HG03565 (cell line): ENCODE results near the gene DOCK3.
"Not testable (repeated sequence)": the region's sequence is repeated elsewhere in the genome, so short reads cannot be mapped to it uniquely, and the experiment has no call there.

Experiments used
- ATAC-seq: cut with Tn5 transposase; IDR thresholded peaks from one replicate; pipeline ENCODE4 v1.9.1; 2021; ENCODE audit warnings: mild to moderate bottlenecking, moderate library complexity; ENCODE audit not compliant: unreplicated experiment

Gene DOCK3

DNA sequence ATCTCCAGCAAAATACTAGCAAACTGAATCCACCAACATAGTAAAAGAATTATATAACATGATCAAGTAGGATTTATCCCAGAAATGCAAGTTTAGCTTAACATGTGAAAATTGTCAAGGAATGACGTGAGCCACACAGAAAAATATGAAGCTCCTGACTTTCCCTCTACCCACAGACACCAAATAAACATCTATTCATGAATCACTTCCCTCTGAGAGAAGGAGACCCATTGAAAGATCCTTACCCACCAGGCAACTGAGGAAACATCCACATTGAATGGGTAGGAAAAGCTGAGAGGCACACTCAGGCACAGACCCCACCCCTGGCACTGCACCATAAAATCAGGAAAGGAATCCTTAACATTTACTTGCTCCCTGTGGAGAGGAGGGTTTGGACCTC, 608.2 kb downstream of the DOCK3 start:
- ATAC-seq, result no peak

DNA sequence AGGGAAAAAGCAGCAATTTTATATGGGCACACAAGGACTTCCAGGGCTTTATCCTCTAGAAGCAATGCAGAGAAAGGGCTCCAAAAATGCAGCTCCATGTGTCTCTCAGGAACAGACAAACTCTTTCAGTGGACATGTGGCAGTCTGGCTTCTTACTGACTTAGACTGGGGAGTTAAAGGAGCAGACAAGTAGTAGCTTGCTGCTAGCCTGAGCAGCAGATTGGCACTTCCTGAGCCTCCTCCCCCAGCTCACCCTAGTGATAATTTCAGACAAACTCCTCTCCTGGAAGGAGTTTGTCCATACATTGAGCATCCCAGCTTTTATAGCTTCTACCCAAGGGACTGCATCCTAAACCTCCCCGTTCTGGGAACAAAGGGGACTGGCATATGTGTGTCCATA, 608.7 kb downstream of the DOCK3 start:
- no peak for ATAC-seq

DNA sequence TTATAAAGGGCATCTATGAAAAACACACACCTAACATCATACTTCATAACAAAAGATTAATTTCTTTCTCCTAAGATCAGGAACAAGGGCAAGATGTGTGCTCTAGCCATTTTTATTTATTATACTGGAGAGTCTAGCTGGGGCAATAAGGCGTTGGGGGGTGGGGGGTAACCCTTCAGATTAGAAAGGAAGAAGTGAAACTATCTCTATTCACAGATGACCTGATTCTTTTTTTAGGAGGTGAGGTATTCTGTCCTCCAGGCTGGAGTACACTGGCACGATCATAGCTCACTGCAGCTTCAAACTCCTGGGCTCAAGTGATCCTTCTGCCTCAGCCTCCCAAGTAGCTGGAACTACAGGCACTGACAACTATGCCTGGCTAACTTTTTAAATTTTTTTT, 620.9 kb downstream of the DOCK3 start:
- peak; percentile 93 for ATAC-seq

DNA sequence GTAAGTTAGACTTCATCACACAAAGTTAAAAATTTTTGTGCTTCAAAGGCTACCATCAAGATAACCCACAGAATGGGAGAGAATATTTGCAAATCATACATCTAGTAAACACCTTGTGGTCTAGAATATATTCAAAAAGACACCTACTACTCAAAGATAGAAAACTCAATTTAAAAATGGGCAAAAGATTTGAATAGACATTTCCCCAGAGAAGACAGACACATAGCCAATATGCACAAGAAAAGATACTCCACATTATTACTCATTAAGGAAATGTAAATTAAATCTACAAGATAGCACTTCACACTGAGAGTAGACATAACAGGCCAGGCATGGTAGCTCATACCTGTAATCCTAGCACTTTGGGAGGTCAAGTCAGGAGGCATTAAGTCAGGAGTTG, 622.6 kb downstream of the DOCK3 start:
- no peak for ATAC-seq

DNA sequence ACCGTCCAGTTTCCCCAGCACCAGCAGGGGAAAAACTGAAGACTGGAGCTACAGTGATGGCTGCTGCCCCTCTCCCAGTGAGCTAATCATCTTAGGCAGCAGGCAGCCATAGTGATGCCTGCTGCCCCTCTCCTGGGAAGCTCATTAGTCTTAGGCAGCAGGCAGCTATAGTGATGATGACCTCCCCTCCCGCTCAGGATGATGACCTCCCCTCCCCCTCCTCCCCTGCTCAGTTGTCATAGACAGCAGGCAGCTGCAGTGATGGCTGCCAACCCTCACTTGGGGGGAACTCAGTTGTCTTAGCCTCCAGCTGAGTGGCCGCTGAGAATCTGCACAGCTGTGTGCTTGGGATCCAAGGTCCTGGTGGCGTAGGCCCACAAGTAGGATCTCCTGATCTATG, 629.5 kb downstream of the DOCK3 start:
- ATAC-seq, result no peak

DNA sequence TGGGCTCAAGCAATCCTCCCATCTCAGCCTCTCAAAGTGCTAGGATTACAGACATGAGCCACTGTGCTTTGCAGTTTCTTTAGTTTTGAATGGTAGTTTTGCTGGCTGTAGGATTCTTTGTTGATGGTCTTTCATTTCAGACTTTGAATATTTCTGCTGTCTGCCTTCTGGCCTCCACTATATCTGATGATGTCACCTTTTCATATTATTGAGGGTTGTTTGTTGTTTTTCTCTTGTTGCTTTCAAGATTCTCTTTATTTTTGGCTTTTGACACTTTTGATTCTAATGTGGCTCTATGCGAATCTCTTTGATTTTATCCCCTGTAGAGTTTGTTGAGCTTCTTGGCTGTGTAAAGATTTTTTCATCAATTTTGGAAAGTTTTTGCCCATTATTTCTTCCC, 631.4 kb downstream of the DOCK3 start:
- ATAC-seq, result no peak

DNA sequence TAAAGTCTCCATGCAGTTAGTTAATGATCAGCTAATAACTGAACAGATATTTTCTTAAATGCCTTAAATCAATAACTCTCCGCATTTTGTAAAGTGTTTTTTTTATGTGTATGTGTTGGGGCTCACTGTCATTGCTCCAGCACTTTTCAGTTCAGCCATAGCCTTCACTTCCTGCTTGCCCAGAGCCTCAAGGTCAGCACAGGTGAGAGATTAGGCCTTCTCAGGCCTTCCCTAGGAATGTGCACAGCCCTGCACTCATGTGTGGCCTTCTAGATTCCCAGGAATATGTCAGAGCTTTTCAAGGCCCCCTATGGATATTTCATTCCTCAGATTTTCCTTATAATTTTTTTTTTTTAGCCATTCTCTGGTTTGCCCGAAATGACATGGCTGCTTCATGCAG, 632.7 kb downstream of the DOCK3 start:
- ATAC-seq, result no peak

DNA sequence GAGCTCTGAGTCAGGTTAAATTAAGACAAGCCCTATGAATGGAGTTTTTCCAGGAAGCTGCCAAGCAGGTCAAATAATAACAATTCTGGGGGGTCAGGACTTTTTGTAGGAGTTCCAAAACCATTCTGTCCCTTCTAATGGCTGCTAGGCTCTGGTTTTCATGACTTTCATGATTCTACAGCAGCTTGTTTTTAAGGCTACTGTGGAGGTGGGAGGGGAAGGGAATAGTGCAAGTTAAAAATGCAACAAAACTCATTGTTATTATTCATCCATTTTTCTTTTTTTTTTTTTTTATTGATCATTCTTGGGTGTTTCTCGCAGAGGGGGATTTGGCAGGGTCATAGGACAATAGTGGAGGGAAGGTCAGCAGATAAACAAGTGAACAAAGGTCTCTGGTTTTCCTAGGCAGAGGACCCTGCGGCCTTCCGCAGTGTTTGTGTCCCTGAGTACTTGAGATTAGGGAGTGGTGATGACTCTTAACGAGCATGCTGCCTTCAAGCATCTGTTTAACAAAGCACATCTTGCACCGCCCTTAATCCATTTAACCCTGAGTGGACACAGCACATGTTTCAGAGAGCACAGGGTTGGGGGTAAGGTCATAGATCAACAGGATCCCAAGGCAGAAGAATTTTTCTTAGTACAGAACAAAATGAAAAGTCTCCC, 633.3 kb downstream of the DOCK3 start:
- not testable (repeated sequence) for ATAC-seq

DNA sequence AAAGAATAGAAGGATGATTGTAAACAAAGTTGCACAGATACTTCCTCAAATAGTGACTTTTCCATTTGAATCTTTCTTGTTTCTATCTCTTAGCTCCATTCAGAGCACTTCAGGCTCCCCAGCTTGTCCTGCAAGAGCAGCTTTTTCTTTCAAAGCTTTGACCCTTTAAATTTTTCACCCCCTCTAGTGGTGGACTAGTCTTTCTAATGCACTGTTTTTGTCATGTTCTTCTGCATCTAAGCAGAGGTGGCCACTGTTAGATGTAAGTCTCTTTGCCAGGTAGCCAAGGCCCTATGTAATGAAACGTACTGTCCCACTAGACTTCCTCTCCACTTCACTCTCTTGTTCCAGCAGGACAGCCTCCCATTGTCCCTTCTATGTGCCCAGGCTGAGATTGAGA, 636.3 kb downstream of the DOCK3 start:
- ATAC-seq, result no peak

DNA sequence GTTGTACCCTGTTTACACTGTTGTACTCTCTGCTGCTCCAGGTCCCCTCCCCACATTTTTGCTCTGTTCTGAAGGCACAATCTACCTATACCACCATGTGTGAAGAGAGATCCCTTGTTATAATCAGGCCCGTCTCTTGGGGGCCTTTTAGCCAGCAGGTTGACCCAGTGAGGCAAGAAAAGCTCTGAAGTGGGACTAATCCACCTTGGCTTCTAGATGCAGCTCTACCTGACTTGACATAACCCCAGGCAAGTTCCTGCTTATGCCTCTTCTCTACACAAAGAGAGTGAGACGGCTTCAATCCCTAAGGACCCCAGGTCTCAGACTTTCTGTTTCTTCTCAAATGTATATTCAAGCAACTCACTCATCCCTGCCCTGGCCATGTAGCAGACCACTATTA, 653.5 kb downstream of the DOCK3 start:
- ATAC-seq, result no peak

DNA sequence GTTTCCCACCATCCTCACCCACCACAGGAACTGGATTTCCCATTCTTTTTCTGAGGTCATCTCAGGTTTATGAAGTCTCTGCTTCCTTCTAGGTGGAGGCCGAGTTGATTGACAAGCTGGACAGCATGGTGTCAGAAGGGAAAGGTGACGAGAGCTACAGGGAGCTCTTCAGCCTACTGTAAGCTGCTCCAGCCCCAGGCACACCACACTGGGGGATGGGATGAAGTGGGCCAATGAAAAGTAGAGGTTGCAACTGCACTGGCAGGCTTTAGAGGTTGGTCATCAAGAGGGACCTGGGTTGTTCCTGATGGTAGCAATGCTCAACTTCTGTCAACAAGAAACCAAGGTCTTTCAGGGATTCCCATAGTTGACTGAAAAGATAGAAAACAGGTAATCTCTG, 655.3 kb downstream of the DOCK3 start:
- no peak for ATAC-seq

DNA sequence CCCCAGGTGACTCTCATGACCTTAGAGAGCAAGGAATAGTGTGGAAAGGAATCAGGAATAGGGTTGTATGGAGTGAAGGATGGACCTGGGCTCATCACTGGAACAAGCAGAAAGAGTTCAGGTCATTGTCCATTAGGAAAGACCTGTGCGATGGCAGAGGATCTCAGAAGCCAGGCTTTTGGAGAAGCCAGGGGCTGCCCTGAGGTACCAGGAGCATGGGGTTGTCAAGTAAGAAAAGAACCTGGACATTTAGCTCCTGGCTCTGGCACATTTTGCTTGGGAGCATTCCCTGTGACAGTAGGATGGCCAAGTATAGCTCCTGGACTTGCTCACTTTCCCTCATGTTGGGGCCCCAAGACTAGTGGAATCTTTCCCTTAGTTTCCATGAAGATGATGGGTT, 657.4 kb downstream of the DOCK3 start:
- ATAC-seq, result no peak

DNA sequence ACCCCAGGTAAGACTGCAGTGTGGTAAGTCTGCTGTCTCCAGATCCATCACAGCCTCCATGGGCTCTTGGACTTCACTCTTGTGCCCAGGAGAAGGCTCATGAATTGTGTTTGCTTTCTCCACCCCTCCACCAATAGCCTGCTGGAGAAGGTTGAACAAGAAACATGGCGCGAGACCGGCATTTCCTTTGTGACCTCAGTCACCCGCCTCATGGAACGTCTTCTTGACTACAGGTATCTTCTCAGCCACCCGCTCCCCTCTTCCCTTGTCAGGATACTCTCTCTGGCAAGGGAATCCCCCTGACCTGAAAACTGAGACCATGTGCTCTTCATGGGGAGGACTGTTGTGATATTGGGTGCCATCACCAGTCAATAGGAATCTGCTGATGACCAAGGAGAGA, 658.3 kb downstream of the DOCK3 start:
- ATAC-seq, result no peak

DNA sequence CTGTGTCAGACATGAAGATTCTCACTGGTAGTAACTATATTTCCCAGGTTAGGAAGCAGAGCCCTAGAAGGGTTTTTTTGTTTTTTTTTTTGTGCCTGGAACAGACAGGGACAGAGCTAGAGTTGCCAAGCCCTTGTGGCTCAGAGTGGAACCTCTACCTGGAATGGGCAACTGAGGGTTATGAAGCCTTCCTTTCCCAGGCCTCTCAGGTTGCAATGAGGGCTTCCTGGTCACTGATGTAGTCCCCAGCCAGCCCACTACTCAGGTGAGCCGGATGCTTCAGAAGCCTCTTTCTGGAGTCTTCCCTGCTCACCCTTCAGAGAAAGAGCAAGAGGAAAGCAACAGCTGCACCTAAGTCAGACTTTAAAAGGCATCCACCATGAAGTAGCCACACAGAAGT, 661.5 kb downstream of the DOCK3 start:
- no peak for ATAC-seq

DNA sequence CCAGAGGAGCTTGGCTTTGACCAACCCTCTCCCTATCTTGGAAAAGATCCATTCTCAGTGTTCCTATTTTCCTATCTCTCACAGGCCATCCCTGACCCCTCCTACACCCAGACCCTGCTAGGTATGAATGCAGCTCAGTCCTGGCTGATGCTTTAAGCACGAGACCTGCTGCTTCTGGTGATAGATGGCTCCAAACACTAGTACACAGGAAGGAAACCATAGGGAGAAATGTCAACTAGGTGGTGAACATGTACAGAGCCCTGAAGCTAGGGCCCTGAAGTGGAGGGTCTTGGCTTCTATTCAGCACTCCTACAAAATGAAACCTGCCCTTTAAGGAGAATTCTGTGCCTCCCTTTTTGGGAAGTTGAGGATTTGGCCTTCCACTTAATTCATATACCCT, 662.9 kb downstream of the DOCK3 start:
- no peak for ATAC-seq

DNA sequence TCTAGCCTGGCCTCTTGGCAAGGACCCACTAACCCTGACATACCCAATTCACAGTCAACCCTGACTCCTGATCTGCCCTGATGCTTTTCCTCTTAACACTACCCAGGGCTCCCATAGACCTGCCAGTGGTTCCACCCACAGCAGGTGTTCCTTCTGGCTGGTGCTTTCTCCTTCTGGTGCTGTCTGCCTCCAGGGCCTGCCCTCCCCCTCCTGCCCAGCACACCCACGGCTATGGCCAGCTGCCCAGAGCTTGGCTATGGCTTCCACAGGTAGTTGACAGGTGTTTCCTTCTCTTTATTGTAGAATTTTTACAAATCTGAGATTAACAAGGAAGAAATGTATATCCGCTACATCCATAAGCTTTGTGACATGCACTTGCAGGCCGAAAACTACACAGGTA, 663.9 kb downstream of the DOCK3 start:
- ATAC-seq, result no peak

DNA sequence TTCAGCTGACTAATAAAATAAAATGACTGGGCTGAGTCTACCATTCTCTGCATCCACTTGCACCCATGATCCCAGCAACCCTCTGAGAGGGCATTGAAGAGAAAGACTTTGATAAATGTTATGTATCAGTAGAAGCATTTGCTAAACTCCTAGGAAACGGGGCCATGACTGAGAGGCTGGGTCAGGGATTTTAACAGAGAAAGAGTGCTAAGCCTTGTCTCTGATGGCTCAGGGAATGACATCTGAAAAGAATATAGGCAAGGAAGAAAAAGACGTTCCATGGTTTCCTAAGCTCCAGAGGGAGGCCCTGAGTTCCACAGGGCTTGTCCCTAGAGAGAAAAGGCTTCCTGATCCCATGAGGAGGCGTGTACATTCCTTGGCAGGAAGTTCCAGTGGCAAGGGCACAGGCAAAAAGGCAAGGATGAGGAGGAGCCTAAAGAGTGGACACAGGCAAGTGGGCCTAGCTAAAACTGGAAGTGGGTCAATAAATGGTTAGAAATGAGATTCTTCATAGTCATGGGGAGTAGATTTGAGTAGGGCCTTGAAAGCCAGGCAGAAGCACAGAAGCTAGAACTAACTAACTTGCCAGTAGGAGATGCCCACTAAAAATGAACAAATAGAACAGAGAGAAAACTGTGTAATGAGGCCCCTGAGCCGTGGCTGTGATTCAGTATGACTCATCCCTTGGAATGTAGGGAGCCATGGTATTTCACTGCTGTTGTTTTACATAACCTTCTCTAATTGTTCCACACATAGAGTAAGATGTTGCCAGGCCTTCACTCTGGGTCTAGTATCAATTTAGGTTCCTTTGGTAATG, 665.5 kb downstream of the DOCK3 start:
- no peak for ATAC-seq

DNA sequence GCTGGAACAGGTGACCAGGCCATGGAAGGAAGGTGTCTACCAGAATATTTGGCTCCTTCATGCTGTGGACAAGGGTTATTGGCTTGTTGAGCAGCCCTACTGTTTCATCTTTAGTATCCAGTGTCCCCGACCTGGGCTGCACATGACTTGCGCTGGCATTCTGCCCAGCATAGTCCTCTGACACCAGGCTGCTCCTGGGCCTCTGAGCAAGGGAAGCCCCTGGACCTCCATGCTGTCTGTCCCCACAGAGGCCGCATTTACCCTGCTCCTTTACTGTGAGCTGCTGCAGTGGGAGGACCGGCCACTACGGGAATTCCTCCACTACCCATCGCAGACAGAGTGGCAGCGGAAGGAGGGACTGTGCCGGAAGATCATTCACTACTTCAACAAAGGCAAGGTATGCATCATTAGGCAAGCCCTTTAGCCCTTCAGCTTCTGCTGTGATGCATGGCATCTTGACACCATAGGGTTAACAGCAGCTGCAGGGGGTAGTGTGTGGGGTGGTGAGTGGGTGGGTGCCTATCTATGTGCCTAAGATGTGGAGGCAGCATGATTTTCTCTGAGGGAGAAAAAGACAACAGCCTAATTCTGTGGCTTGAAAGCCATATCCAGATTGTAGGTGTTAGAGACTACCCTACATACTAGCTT, 666.4 kb downstream of the DOCK3 start:
- ATAC-seq, result no peak

DNA sequence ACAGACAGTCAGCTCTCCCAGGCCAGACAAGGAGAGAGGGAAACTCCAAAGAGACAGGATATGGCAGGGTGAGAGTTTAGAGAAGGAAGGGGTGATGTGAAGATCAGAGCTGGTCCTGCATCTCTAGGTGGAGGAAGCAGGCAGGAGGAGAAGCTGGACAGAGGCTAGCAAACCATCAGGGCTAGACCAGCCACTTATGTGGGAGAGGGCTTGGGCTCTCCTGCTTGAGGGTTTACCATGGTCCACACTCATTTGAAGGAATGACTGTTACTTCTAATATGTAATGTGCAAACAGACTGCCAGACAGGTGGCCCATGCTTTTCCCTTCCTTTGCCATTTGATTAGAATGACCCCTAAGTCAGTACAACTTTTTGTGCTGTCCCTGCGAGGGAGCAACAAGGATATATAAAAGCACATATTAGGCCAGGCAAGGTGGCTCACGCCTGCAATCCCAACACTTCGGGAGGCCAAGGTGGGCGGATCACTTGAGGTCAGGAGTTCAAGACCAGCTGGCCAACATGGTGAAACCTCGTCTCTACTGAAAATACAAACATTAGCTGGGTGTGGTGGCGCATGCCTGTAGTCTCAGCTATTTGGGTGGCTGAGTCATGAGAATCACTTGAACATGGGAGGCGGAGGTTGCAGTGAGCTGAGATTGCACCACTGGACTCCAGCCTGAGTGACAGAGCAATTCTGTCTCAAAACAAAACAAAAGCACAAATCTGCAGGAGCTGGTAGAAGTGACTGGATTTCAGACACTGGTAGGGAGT, 669.4 kb downstream of the DOCK3 start:
- ATAC-seq, result no peak

DNA sequence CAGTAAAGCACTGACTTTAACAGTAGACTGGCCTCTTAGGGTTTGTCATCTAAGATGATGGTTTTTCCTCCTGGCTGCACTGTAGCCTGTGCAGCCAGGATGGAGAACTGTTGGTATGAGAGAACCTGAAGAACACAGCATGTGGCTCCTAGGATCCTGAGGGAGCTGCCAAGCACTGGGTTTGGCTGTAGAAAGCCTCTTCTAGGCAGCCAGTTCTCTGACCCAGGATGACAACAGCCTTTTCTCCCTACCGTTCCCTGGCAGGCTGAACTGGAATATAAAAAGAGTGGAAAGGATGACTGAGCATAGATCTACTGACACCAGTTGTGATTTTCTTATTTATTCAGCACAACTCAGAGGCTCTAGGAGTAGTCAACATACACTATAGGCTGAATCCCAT, 676.0 kb downstream of the DOCK3 start:
- ATAC-seq, result no peak

DNA sequence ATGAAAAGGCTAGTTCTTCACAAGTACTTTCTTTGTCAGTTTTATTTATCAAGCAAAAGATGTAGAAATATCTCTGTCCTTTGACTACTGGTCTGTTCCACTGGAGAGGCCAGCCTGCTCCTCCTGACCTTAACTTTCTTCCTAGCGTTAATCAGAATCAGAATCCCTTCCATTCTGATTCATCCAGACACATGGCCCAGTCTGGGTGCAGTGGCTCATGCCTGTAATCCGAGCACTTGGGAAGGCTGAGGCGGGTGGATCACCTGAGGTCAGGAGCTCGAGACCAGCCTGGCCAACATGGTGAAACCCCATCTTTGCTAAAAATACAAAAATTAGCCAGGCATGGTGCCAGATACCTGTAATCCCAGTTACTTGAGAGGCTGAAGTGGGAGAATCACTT, 678.4 kb downstream of the DOCK3 start:
- no peak for ATAC-seq
